Fibroblast of skin of scalp (primary cell): Measurements from ENCODE around the gene TANGO2.

Experiments
- DNase-seq: peaks from one replicate; pipeline ENCODE4 v3.0.0-alpha.2; 2013

TANGO2 gene

GRCh38 chr22:20046730-20047129, 25.8 kb downstream of the TANGO2 start:
- no peak for DNase-seq

GRCh38 chr22:20051927-20052308, 31.0 kb downstream of the TANGO2 start:
- no peak for DNase-seq

GRCh38 chr22:20052309-20053259, 31.7 kb downstream of the TANGO2 start:
- no peak for DNase-seq

- DNase-seq: no peak
Measured at GRCh38 chr22:20053407-20054033, 32.6 kb downstream of the TANGO2 start.

- DNase-seq: no peak
Measured at GRCh38 chr22:20054034-20054427, 33.1 kb downstream of the TANGO2 start.

- DNase-seq: no peak
Measured at GRCh38 chr22:20054485-20054884, 33.6 kb downstream of the TANGO2 start.

GRCh38 chr22:20055144-20055543, 34.2 kb downstream of the TANGO2 start:
- DNase-seq: no peak

- DNase-seq: no peak
Measured at GRCh38 chr22:20055654-20056053, 34.7 kb downstream of the TANGO2 start.

- DNase-seq: no peak
Measured at GRCh38 chr22:20056161-20056560, 35.3 kb downstream of the TANGO2 start.

- DNase-seq: no peak
Measured at GRCh38 chr22:20056696-20057386, 35.9 kb downstream of the TANGO2 start.

GRCh38 chr22:20057596-20058268, 36.8 kb downstream of the TANGO2 start:
- no peak for DNase-seq

GRCh38 chr22:20058989-20059770, 38.3 kb downstream of the TANGO2 start:
- DNase-seq: no peak

- no peak for DNase-seq
Measured at GRCh38 chr22:20060700-20061480, 40.0 kb downstream of the TANGO2 start.

- DNase-seq: no peak
Measured at GRCh38 chr22:20061481-20061861, 40.6 kb downstream of the TANGO2 start.

- DNase-seq: no peak
Measured at GRCh38 chr22:20062043-20062765, 41.3 kb downstream of the TANGO2 start.

GRCh38 chr22:20062766-20063083, 41.8 kb downstream of the TANGO2 start:
- no peak for DNase-seq

GRCh38 chr22:20063271-20064139, 42.6 kb downstream of the TANGO2 start:
- DNase-seq: no peak

GRCh38 chr22:20064140-20064480, 43.2 kb downstream of the TANGO2 start:
- DNase-seq: no peak

GRCh38 chr22:20064545-20065262, 43.8 kb downstream of the TANGO2 start:
- DNase-seq: no peak
